HG03442 (cell line): Measurements from ENCODE around the gene OAS3.

ENCODE experiments used
- ATAC-seq: cut with Tn5 transposase; IDR thresholded peaks from one replicate; pipeline ENCODE4 v1.9.1; 2021; ENCODE audit warnings: mild to moderate bottlenecking, moderate library complexity; ENCODE audit not compliant: unreplicated experiment

OAS3 gene

DNA sequence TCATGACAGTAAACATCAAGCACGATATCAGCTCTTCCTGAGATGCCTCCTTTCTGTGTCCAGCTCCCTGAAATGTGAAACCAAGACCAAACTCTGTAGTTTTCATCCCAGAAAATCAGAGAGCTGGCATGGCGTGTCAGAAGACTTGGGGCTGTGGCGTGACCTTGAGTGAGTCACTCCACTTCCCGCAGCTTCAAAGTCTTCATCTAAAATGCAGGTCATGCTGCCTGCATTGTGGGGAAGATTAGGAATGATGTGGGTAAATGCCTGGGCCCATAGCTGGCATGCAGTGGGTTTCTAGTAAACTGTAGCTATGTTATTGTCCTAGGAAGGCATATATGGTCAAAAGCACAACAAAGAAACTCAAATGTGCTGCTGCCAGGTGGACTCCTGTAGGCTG is 68.9 kb downstream of the OAS3 start:
- no peak for ATAC-seq

DNA sequence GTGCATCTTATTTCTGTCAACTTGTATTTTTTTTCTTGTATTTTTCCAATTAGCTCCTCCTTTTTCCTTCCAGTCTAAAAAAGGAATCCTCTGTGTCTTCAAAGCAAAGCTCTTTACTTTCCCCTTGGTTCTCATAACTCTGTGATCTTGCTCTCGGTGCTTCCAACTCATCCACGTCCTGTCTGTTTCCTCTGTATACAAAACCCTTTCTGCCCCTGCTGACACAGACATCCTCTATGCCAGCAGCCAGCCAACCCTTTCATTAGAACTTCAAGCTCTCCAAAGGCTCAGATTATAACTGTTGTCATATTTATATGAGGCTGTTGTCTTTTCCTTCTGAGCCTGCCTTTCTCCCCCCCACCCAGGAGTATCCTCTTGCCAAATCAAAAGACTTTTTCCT is 72.4 kb downstream of the OAS3 start:
- ATAC-seq = no peak

GRCh38 chr12:113014565-113014964 is 76.3 kb downstream of the OAS3 start:
- ATAC-seq = no peak

GRCh38 chr12:113016796-113017195 is 78.5 kb downstream of the OAS3 start:
- ATAC-seq = no peak

- no peak for ATAC-seq
Observed at GRCh38 chr12:113019025-113019424, 80.8 kb downstream of the OAS3 start.

DNA sequence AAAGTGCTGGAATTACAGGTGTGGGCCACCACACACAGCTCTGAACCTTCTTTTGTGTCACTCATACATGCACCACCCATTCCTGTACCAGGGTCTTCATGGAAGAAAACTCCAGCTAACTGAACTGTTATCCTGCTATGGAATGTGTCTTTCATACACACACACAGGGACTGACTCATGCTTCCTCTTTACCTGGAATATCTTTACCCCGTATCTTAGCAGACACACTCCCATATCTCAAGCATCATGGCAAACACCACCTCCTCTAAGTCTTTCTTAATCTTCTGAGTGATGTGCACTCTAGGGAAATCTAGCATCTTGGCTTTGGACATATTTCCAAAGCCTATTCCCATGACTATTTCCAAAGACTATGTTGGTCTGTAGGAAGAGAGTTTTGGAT is 83.2 kb downstream of the OAS3 start:
- ATAC-seq = no peak
